Measurements from ENCODE around the gene ZFYVE28.
"Not testable (repeated sequence)": the region's sequence is repeated elsewhere in the genome, so short reads cannot be mapped to it uniquely, and the experiment has no call there.

Gene ZFYVE28

DNA sequence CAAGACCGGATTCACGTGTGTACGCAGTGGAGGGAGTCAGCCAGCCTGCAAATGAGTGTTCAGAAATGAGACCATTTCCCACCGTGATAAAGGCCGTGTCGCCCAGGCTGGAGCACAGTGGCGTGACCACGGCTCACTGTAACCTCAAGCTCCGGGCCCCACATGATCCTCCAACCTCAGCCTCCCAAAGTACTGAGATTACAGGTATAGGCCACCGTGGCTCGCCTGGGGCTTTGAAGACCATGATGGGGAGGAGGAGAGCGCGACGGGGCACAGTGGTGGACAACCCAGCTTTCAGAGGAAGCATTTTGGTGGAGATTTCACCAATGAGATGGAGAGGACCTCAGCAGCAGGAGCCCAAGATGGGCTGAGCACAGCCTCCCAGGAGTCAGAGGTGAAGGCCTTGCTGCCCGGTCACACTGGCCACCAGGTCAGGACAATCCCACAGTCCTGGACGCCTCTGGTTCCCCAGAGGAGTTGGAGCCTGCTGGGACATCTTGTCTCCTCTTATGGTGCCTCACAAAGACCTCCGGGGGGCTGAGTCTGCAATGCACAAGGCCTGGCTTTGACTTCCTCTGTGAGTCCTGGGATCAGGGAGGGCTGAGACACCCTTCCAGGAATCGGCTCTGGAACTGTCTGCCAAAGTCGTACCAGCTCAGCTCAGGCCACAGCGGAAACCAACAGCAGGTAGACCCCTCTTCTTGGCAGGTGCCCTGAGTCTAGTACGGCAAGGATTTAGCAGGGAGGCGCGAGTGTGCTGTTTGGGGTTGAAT is 134.1 kb downstream of the ZFYVE28 start:
- no peak for DNase-seq

DNA sequence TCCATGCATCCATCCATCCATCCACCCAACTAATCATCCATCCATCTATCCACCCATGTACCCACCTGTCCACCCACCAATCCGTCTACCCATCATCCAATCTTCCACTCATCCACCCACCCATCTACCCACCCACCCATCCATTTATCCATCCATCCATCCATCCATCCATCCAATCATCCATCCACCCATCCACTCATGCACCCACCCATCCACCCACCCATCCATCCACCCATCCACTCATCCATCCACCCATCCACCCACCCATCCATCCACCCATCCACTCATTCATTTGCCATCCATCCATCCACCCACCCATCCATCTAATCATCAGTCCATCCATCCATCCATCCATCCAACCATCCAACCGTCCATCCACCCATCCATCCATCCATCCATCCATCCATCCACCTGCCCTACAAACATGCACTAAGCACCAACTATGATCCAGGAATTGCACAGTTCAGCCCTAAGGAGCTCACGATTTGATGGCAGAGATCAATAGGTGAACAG is 135.2 kb downstream of the ZFYVE28 start:
- no peak for DNase-seq

DNA sequence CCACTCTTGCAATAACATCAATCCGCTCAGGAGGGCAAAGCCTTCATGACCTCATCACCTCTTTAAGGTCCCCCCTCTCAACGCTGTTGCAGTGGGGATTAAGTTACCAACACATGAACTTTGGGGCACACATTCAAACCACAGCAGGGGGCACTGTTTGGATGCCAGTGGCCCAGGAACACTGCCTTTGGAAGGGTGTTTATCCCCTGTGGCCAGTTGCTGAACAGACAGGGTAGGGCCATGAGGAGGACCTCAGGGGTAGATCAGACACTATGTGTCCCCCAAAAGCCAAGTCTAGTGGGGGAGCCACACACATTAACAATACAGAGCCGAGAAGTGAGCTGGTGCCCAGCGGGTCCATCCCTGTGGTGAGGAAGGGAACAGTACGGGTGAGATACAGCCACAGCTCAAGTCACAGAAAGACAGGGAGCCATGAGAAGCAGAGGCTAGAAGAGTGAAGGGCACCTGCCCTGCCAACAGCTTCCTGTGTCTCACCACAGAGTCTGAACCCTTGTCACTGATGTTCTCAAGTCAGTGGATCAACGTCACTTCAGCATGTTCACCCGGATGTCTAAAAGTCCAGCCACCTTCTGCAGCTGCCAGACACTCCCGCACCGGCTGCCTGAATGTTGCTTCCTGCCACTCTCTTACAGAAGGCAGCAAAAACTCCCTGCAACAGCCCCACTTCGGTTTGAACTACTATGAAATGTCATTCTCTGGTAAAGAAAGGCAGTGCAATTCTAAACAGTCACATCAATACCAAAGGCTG is 136.7 kb downstream of the ZFYVE28 start:
- DNase-seq = peak; percentile 55

DNA sequence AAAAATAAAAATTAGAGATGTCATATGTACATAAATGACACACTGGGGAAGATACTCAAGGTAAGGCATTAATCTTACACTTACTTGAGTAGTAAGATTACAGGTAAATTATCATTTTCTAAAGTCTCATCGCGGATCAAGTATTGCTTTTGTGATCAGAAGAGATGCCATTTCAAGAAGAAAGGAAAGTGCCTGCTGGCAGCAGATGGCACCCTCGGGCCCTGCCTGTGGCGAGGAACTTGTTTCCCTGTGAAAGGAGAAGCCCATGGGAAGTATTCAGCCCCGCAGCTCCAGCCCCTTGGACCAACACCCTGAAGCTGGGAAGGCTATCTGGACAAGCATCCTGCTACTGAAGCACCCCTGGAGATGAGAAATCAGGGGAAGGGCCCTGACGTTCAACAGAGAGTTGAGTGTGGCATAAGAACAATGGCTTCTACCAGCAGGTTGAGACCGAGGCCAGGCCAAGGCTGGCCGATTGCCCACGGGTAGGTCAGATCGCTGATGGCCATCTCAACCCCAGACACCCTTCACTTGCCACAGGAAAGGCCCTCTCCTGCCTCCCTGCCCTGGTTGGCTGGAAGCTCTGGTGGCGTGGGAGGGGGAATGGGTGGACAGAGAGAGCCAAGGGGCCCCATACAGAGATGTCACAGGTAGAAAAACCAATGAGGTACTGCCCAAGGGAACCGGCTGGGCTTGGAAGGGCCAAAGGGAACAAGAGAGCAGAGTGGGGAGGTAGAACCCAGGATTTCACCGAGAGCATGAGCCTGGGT is 137.7 kb downstream of the ZFYVE28 start:
- DNase-seq = no peak

DNA sequence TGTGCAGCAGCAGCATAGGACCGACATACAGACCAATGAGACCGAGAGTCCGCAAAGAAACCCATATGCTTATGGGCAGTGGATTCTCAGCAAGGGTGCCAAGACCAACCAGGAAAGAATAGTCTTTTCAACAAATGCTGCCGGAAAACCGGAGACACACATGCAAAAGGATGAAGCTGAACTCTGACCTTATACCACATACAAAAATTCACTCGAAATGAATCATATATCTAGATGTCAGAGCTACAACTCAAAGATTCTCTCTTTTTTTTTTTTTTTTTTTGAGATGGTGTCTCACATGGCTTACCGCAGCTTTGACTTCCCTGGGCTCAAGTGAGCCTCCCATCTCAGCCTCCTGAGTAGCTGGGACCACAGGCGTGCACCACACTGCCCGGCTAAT is 140.5 kb downstream of the ZFYVE28 start:
- no peak for DNase-seq

DNA sequence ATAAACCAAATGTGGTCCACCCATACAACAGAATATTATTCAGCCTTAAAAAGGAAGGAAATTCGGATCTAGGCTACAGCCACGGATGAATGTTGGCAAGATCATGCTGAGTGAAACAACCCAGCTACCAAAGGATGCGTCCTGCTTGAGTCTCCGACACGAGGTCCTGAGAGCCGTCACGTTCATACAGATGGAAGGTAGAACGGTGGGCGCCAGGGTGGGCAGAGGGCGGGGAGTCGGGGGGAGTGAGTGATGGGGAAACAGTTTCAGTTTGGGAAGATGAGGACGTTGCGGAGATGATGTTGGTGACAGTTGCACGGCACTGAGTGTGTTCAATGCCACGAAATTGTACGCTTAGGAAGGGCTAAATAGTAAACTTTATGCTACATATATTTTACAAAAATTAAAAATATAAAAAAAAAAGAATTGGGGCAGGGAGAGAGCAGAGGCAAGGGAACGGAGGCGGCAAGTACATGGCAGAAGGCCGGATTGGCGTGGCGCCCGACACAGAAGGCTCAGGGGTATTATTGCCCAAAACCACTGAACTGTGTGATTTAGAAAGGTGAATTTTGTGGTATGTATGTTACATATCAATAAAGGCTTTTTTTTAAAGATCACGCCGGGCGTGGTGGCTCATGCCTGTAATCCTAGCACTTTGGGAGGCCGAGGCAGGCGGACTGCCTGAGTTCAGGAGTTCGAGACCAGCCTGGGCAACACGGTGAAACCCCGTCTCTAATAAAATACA is 141.7 kb downstream of the ZFYVE28 start:
- no peak for DNase-seq

DNA sequence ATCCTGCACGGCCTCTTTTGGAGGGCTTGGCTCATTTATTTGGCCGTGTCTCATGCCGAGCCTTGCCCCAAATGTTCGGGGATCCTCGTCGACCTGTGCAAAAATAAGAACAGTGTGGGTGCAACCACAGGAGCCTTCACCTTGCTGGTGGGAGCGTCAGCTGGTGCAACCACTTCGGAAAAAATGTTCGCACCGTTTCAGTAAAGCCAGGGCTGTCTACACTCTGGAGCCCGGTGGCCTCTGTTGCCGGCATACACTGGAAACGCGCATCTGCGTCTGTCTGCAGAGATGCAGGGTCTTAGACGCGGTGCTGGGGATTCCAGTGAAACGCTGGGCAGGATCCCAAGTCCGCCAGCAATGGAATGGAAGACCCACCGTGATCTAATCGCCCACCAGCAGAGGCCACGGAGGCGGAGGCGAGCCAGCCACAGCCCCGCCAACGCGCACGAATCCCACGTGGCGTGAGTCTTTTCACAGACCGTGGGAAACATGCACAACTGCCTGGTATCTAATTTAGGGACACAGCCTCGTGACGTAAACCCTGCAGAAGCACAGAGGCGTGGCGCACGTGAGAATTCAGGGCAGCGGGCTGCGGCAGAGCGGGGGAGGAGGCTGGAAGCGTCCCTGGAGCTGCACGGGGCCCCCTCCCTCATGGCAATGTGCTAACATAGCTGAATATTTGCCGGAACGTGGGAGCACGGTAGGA is 142.7 kb downstream of the ZFYVE28 start:
- DNase-seq = no peak

DNA sequence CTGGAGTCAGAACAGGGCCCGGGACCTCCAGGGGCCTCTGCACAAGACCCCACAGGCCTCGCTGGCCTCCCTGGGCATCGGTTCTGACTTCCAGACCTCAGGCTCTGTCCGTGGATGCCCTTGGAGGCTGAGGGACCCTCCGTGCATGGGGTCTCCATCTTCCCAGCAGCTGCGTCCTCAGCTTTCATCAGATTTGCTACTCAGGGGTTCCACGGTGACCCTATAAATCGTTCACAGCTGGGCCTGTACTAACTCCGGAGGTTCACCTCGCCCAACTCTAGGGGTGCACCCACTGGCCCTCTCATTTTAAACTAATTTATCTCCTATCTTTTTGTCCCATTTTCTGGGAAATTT is 143.4 kb downstream of the ZFYVE28 start:
- not testable (repeated sequence) for DNase-seq

DNA sequence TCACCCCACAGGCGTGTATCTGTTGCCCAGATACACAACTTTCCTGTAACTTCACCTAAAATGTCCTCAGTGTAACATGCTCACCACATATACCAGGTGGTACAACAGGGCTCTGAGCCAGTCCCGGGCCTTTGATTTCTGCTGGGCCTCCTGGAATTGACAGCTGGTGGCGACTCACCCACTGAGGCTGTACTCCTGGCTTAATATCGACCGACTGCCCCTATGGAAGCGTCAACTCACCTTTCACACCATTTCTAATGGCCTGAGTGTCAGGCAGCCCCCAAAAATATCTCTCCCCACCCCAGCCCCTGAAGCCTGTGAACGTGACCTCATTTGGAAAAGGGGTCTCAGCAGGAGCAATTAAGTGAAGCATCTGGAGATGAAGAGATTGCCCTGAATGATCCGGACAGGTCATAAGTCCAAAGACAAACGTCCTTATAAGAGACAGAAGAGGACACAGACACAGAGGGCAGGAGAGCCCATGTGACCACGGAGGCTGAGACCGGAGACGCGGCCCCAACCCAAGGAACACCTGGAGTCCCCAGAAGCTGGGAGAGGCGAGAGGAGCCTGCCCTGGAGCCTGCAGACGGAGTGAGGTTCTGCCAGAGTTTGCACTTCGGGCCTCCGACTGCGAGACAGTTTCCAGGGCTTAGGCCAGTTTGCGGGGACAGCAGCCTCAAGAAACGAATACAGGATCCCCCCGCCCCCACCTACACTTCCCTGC is 144.0 kb downstream of the ZFYVE28 start:
- no peak for DNase-seq

DNA sequence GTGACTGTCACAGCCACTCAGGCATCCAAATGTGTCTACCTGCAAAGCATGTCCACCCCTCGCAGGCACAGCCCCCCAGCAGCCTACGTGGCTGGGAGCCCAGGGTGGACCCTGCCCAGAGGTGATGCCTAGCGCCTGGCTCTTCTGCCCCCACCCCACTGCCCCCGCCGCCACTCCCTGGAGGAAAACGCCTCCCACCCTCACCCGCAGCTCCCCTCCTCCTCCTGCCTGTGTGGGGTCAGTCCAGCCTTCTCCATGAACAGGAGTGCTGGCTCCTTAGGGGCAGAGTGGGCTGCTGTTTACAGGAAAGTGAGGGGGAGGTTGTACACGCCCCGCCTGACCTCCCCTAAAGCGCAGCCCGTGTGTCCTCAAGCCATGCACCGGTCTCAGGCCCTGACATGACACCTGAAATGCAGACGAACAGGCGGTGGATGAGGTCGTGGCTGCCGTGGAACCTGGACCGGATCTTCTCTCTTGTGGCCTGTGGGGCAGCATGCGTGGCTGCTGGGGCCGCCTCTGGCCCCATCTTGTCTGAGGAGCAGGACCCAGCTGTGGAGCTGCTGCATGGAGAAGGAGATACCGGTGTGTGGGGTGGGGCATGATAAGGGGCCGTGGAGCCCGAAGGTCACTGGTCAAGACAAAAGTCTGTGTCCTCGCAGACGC is 144.7 kb downstream of the ZFYVE28 start:
- no peak for DNase-seq

DNA sequence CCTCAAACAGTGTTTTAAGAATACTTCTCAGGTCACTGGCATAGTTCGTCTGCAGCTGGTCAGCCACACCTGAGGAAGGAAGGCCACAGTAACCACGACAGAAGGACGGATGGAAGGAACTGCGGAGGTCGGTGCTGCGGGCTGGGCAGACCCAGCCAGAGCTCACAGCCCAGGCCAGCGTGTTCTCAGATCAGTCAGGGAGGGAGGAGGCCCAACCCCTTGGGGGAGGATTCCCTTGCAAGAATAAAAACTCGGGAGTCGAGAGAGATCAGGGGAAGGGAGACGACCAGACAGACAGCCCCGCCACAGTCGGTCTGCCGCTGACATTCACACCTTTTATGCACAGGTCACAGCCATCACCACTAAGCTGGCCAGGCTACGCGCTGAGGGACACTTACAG is 145.2 kb downstream of the ZFYVE28 start:
- no peak for DNase-seq

DNA sequence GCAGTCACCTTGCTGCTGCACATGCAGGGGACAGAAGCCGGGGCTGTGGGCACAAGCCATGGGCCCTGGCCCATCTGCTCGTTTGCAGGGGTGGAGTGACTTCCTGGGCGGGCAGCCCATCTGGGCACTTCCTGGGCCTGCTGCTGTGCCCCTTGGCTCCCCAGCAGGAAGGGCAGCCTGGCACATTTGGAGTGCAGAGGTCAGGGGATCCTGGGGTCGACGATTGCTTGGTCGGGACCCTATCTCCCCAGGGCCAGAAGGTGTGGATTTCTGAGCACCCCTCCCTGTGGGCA is 145.7 kb downstream of the ZFYVE28 start:
- DNase-seq = no peak

DNA sequence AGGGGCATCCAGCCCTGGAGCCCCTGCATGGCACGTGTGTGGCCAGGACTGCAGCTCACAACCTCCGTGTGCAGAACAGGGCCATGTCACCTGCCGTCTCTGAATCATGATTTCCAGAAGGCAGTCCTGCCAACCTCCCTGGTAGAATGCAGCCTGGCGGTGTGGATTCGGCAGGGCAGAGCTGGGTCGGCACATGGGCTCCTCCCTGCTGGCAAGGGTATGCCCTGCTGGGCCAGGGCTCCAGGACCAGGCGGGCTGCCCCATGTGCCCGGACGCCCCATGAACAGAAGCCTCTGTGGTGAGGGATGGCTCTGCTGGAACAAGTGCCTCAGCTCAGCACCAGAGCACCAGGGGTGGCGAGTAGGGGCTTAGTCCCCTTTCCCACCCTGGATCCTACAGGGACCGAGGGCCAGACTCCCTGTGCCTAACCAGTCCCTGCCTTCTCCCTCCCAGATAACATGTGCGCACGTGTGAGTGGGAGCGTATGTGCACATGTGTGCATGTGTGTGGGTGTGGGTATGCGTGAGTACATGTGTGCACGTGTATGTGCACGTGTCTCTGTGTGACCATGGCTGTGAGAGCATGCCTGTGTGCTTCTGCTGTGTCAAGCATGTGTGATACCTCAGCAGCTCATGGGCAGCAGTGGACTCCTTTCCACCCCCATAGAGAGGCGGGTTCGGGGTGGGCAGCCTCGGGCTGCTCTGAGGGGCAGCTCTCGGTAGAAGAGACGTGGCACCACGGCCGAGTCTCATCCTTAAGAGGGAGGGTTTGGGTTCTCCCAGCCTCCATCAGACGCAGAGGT is 146.2 kb downstream of the ZFYVE28 start:
- DNase-seq = no peak

DNA sequence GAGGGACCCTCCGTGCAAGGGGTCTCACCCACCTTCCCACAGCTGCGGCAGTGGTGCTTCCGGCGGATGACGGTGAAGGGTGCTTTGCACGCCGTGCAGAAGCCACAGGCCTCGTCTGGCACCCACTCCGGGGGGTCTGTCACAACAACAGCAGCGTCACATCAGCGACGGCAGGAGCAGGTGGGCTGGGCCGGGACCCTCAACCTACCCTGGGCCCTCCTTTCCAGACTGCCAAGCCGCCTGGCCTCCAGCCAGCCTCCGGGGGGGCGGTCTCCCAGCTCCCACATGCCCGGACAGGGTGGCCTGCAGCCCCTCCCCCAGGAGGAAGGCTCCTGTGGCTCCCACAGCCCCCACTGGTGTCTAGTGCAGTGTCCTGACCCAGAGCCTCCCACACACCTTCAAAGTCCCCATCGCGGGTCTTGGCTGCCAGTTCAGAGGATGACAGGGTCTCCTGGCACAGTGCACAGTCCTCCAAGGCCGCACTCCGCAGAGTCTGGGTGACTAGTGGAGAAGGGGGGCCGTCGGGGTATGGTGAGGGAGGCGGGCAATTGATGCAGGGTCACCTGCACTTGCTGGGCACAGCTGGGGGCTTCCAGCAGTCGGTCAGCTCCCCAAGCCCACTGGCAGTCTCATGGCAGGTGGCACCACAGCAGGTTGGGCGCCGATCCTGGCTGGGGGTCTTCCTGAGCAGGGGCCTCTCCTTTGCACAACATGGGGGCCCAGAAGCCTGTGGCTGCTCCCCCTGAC is 147.0 kb downstream of the ZFYVE28 start:
- no peak for DNase-seq

DNA sequence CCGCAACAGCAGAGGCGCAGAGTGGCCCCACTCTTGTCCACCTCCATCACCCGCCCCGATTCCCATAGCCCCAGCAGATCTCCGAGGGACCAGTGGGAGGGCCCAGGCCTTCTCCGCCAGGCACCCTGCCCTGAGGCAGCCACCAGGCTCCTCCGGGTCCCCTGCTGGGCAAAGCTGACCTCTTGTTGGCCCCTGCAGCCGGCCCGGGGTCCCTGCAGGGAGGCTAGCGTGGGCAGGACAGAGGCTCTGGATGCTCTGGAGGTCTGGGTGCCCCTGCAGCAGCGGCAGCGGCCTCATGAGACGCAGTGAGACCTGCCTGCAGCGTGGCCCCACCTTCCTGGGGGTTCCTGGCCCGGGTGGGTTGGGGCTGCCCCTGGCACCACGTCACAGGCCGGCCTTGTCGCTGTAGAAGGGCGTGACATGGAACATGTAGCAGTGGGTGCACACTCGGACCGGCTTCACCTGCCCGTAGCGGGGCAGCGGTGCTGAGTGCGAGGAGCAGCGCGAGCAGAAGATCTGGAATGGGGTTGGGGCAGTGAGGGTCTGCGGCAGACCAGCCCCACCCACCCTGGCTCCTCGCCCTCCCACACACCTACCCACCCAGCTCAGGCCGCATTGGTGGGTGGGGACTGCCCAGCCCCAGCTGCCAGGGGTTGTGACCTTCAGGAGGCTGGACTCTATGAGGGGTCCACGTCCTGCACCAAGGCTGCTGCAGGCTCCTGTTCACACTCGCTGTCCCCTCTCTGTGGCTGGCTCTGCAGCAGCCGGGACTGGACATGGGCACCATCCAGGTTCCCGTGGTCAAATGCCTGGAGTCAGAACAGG is 147.9 kb downstream of the ZFYVE28 start:
- no peak for DNase-seq

DNA sequence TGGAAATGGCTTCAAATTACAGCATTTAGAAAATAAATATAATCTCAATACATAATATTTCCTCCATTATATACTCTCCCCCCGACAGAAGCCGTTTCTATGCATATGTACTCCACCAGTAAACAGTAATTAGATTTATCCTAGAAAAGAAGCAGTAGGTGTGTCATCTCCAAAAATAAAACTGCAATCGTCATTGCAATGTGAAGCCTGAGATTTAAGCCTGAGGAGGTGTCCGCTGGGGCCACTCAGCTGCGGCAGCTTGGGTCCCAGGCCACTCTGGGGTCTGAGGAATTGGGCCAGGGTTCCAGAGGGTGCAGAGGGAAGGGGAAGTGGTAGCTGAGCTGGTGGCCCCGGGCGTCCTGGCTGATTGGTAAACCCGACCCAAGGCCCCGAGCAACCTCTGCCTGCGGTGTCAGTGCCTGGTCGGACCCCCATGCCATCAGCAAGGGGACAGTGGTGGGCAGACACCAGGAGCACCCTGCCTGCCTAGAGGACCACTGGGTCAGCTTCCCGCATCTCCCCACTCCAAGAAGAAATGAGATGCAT is 148.8 kb downstream of the ZFYVE28 start:
- DNase-seq = no peak

DNA sequence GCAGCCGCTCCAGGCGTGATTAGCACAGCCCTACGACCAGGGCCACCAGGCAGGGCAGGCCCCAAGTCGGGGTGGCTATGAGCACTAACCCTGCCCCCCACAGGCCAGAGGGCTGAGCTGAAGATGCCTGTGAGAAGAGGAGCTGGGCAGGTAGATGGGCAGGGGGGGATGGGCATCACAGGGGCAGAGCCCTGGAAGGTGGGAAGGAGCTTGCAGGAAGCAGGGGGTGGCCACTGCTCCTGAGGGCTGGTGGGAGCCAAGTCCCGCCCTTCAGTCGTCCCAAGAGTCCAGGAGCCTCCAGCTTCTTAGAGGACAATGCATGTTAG is 149.3 kb downstream of the ZFYVE28 start:
- DNase-seq = no peak
